HG03064 (cell line): ENCODE measurements around the gene LPCAT1.
"Not testable (repeated sequence)": the region's sequence is repeated elsewhere in the genome, so short reads cannot be mapped to it uniquely, and the experiment has no call there.

Experiments
- ATAC-seq: cut with Tn5 transposase; IDR thresholded peaks from one replicate; pipeline ENCODE4 v1.9.1; 2021; ENCODE audit warnings: low read depth; ENCODE audit not compliant: unreplicated experiment

The LPCAT1 gene

DNA sequence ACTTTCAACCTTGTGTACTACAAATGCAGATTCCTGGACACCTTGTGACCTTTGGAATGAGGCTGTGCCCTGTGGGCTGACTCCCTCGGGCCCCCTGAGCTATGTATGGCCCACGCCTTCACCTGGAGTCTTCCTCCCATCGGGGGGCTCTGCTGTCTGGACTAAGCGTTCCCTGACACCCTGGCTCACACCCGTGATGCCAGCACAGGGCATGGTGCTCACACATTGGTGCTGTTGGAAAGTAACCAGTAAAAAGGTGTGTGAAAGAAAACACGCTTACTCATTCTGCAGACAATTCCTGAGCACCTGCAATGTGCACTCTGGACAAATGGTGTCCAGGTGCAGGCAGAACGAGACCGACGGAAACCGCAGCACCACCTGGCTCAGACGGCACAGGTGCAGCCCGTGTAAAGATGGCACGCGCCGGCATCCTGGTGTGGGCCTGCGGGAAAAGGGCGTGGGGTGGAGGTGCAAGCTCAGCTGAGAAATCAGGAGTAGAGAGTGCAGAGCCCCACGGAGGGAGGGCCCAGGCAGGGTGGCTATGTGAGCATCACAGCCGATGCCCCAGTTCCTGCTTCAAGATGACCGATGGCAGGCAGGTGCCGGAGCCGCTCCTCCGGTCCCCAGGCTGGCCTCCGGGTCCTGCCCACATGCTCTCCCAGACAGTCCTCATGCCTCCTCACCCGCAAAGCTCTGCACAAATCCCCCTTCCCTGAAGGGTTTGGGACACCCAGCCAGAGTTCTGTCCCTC lies 11.0 kb downstream of the LPCAT1 start:
- ATAC-seq, result no peak

DNA sequence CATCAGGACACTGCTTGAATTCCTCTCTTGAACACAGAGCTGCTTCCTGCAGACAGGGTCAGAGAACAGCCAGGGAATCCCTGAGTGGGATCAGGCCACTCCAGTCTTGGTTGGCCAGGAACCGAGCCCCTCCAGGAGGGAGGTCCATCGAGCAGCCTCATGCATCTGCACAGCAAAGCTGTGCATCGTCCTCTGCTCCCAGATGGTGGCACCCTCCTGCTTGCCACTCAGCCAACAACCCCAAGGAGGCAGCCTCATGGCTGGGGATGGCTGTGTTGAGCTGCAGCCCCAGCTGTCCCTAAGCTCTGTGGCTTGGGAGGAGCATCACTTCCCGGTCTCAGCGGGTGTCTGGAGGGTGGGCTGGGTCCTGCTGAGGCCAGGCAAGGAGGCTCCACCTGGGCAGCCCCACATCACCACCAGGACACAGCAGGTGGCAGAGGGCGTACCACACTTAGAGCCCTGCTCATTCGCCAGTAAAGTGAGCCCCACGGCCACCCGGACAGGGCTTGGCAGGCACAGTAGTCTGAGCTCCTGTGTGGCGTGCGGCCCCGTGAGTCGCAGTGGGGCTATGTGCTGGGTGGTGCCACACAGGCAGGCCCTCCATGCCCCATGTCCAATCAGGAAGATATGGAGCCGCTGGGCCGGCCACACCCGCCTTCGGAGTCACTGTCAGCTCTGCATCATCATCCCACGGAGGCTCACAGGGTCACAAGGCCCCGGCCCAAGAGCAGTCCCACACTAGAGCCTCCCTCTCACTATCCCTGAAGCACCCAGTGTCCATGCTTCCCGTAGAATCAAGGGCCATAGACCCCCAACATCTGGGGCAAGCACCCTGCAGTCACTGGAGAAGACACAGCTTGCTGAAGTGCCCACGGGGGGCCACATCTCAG lies 11.9 kb downstream of the LPCAT1 start:
- ATAC-seq, result no peak

DNA sequence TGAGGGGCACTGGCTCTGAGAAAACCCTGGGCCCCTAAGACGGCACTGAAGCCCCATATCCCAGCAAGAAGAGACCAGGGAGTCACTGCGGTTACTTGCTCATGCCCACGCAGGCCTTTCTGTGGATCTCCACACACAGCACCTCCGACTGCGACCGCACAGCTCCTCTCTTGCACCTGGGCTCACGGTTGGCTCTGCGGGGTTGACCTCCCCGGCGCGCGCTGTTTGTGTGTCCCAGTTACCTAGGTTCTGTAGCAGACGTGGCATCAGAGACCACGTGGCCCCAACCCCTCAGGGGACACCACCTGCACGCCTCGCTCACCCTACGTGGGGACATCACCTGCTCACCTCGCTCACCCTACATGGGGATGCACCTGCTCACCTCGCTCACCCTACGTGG lies 12.7 kb downstream of the LPCAT1 start:
- no peak for ATAC-seq

DNA sequence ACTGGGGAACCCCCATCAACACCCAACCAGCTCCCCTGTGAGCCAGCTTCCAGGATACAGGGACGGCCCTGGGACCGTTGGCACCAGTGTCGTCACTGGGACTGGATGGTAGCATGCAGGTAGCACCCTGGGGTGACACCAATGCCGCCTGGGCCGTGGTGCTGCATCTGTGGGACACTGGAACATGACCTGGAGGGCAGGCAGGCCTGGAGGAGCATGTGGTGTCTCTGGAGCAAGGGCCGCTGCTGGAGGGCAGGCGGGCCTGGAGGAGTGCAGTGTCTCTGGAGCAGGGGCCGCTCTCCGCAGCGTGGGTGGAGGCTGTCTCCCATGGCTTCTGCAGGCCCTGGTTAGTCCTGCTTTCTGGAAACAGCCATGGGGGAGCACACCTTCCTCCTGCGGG lies 13.1 kb downstream of the LPCAT1 start:
- no peak for ATAC-seq

DNA sequence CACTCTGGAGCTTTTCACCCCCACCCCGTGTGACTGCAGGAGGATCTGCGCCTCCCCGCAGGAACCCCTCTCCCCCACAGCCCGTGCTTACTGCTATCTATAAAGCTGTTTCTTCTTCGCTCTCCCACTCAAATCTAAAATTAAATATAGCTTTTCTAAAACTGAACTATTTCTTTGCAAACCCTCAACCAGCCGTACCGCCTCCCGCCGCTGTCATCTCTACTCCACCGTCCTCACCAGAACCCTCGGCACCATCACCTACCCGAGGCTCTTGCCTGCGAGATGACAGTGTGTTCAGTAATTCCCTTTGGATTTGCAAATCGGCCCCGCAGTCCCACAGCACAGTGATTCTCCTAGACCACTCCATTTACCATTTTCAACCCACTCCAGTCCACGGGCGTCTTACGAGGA lies 13.6 kb downstream of the LPCAT1 start:
- ATAC-seq, result no peak

DNA sequence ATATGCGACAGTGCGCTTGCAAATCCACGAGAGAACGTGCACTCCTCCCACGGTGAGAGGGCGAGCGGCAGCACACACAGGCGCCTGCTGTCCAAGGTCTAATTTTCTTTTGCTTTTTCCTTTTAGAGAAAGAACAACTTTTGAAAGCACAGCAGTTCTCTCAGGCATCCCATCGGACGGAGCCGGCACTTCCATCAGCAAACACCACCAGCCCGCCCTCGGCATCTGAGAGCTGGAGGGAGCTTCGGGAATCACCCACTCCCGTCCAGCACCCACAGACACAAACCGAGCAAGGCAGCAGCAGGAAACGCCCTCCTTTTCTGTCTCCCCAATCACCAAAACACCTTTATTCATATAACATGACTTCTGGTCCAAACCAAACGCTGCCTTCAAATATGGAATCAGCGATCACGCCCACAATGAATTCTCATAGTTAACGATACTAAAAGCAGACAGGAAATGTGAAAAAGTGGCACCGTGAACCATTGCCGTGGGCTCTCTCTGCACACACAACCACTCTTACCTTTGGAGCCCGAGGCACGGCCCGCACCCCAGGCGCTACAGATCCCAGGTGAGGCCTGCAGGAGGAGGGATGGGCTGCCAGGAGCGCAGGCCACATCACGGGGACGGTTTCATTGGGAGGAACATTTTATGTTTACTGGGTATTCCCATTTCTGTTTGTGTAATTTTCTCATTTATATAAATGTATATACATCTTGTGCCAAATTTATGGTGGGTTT lies 14.2 kb downstream of the LPCAT1 start:
- ATAC-seq, result no peak

DNA sequence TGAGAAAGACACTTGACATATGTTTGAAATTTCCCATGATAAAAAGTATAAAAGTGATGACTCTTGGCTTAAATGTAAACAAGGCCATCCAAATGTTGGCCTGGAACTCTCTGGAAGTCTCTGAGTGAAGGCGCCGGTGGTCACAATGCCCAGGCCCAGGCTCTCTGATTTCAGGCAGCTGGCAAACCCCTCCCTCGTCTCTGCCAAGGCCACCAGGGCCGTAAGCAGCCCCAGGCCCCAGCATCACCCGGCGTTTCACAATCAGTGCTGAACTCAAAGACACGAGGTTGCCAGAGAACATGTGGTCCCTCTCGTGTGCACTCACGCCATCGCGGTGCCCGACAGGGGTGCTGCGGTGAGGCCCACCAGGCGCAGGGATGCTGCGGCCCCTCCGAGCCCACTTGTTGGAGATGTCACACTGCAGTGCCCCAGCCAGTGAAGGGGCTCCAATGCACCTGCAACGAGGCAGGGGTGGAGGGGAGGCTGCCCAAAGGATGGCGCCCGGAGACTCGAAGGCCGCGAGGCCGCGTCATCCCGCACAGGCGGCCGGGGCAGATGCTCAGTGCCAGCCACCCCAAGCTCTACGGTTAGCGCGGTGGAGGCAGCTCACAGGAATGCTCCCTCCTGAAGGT lies 15.0 kb downstream of the LPCAT1 start:
- no peak for ATAC-seq

DNA sequence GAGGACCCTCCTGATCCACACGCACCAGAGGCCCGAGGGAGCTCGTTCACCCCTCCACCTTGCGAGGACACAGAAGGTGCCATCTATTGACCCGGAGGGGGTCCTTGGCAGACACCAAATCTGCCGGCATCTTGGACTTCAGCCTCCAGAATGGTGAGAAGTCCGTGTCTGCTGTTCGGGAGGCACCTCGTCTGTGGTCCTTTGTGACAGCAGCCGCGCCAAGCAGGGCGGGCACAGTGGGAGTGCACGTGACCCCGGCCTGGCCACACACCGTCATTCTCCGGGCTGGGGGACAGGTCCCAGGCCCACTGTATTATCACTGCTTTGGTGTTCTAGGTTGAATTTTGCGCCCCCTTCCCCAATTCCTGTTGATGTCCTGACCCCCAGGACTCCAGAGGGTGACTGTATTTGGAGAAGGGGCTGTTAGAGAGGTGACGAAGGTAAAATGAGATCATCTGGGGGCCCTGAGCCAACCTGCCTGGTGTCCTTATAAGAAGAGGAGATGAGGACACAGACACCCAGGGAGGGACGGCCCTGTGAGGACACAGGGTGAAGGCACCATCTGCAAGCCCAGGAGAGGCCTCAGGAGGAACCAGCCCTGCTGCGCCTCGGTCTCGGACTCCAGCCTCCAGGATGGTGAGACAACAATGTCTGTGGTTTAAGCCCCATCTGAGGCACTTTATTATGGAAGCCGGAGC lies 15.7 kb downstream of the LPCAT1 start:
- ATAC-seq, result no peak

DNA sequence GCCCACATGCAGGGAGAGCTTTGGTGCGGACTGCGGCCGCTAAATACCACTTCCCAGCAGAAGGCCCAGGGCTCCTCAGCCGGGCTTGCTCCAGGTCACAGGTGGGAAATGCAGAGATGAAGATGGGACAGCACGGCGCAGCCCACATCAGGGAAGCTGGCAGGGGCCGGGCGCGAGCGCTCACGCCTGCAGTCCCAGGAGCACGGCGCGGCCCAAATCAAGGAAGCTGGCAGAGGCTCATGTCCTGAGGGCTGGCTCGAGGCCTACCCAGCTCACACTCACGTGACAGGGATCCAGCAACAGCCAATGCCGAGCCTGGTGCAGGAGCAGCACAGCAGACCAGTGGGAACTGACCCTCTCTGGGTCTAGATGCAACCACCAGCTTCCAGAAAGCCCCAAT lies 16.3 kb downstream of the LPCAT1 start:
- ATAC-seq, result no peak

DNA sequence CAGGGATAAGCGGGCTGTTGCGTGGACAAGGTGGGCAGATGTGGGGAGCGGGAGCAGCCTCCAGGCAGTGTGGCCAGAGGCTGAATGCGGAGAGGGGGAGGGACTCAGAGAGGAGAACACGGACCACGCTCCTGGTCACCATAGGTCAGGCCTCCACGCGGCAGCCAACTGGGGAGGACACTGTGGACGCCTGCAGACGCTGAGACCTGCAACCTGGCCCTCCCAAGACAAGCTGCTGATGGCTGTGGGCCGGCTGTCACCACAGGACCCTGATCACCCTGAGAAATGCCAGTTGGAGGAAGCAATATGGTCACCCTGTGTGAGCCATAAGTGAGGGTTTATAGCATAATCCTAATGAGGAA lies 16.8 kb downstream of the LPCAT1 start:
- ATAC-seq, result no peak

DNA sequence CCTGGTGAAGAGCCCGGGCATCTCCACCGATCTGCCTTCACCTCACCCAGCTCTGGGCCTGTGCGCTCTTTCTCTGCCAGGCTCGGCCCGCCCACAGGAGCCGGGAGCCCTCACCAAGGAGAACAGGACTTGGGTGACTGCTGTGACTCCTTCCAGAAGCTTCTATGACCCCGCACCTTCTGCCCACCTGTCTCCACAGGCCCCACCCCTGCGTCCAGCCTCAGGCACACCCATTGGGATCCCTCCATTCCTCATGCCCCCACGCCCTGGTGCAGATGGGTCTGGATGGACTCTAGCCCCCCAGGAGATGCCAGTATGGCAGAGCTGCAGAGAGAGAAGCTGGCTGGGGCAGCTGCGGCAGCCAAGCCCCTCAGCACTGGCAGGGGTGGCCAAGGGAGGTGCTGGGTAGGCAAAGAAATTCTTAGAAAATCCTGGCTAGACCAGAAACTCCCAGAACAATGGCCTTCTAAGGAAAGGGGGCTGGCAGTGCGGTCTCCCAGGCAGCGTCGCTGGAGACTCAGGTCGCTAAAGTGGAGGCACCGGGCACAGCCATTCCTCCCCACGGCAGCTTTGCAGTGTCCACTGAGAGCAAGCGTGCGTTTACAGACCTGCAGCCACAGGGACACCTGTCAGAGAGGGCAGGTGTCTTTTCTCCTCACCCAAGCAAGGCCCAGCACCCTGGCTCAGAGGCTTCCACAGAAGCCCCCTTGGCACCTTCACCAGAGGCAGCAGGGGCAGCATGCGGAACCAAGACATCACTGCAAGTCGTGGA lies 17.3 kb downstream of the LPCAT1 start:
- ATAC-seq, result no peak

DNA sequence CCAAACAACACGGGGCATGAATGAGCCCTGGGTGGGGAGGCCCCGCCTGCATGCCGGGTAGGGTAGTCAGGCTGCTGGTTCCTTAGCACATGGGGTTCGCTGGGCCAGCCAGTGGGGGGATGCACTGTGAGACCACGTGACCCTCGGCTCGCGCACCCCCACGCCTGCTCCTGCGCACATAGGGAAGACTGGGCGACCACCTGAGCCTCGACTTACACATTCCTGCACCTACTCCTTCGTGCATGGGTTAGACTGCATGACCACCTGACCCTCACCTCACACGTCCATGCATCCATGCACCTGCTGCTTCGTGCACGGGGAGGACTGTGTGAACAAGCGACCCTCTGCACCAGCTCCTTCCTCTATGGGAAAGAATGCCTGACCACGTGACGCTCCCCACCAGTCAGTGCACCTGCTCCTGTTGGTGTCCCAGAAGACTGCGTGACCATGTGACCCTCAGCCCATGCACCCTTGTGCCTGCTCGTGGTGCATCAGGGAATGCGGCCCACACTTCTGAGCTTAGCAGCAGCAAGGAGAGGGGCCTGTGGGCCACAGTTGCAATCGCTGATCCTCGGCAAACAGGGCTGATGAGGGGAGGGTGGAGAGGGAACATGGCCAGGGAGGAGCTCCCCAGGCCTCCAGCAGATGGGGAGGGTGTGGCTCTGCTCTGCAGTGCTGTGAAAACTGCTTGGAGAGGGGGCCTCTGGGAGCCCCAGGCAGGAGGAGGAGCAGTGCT lies 18.1 kb downstream of the LPCAT1 start:
- ATAC-seq, result no peak

DNA sequence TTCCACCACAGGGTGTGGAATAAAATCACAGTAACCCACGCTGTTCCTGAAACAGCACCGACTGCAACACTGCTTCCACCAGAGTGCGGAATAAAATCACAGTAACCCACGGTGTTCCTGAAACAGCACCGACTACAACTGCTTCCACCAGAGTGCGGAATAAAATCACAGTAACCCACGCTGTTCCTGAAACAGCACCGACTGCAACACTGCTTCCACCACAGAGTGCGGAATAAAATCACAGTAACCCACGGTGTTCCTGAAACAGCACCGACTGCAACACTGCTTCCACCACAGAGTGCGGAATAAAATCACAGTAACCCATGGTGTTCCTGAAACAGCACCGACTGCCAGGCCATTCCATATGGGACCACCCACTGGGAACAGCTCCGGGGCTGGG lies 18.7 kb downstream of the LPCAT1 start:
- not testable (repeated sequence) for ATAC-seq

DNA sequence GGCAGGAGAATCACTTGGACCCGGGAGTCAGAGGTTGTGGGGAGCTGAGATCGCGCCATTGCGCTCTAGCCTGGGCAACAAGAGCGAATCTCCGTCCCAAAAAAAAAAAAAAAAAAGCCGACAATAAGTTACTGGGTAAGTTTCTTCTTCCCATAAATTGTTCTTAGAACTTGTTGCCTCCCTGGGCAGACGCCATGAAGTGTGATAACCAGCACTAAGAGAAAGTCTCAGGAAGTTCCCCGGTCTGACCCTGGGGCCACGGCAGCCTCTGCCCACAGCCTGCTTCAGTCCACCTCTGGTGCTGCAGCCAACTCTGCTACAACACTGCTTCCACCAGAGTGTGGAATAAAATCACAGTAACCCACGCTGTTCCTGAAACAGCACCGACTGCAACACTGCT lies 19.1 kb downstream of the LPCAT1 start:
- no peak for ATAC-seq

DNA sequence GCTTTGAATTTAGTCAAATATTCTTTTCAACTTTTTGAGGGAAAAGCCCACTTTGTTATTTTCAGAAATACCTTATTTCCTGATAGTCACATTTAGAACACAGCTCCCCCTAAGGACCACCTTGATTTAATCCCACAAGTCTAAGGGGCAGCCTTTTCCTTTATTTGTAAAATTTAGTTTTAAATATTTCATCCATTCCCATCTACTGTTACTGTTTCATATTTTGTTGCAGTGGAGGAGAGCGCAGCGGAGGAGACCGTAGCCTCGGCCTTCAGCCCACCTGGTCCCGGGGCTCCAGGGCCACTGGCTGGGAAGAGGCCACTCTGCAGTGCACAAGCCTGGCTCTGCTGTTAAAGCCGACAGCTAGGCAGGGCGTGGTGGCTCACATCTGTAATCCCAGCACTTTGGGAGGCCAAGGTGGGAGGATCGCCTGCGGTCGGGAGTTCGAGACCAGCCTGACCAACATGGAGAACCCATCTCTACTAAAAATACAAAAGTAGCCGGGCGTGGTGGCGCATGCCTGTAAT lies 19.6 kb downstream of the LPCAT1 start:
- ATAC-seq, result no peak

DNA sequence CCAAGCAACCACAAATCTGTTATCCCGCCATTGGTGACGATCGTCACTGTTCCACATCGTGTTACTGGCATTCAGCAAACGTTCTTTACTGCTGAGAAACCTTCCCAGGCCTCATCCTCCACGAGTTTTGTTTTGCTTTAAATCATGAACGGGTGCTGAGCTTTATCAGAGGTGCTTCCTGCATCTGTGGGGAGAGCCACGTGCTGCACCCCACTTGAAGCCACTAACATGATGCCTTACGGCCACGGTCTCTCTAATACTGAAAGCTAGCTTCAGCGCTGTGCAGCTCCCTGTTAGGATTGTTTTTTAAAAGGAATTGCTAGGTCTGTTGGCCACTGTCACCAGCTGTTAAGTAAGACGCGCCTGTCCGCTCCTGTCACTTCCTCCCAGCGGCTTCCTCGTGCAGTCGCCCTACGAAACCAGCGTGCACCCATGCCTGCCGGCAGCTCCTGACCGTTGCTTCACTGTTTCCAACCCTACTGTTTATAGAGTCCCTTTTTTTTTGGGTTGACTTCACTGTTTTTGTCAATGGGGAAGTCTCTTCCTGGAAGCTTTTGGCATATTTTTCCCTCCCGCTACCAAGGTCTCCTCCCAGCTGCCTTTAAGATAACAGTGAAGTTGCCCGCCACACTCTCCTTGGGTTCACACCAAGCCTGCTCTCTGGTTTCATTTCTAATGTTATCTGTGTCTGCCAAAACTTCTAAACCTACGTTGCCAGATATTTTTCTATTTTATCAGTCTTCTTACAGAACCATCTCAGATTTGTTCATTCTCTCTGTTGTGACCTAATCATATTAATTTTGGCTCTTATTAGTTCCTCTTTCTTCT lies 20.3 kb downstream of the LPCAT1 start:
- no peak for ATAC-seq

DNA sequence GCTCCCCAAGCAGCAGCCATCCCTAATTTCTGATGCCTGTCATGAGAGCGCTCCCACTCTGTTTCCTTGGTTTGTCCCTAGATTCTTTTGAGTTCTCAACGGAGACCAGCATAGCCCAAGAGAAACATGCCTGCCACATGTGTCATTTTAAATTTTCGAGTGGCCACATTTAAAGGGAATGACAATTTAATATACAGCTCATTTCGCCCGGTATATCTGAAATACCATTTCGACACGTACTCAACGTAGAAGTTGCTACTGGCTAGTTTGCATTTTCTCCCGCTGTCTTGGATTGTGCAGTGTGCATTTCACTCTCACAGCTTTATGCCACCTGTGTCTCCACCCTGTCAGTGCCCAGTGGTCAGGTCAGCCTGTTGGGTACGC lies 21.0 kb downstream of the LPCAT1 start:
- no peak for ATAC-seq
